Thyroid gland (tissue), 4 donors: Measurements from ENCODE around the gene HOXB2. TPM values are rescaled to one million over a fixed set of nuclear protein-coding genes. Genes with fewer than 3 reads are reported as not detected.

Experiments used
- DNase-seq, 2 donors: peaks; one replicate each; pipeline ENCODE4 v3.0.0-alpha.2; 2019
- H3K27ac ChIP-seq, 3 donors: fragments of 200-600 bp; sonication (generic); 1 replicate in 2 of 3; 2 replicates in 1 of 3; pipeline ENCODE4 v1.5.1; 2016 to 2019; ENCODE audit warnings: mild to moderate bottlenecking in 1 of 3, moderate library complexity in 1 of 3
- H3K27me3 ChIP-seq: fragments of 200-600 bp; sonication (generic); one replicate; pipeline ENCODE4 v1.5.1; 2019
- H3K36me3 ChIP-seq, 2 donors: fragments of 200-600 bp; sonication (generic); one replicate each; pipeline ENCODE4 v1.5.1; 2016 to 2019
- H3K4me1 ChIP-seq, 2 donors: fragments of 200-600 bp; sonication (generic); one replicate each; pipeline ENCODE4 v1.5.1; 2017 to 2019
- H3K4me3 ChIP-seq, 3 donors: fragments of 200-600 bp; sonication (generic); replicated peaks in 1 of 3; 1 replicate in 2 of 3; 2 replicates in 1 of 3; pipeline ENCODE4 v1.5.1; 2016; ENCODE audit warnings: mild to moderate bottlenecking in 1 of 3
- H3K9me3 ChIP-seq: fragments of 200-600 bp; sonication (generic); one replicate; pipeline ENCODE4 v1.5.1; 2017
- POLR2A ChIP-seq, 2 donors: fragments of 450-650 bp; IDR thresholded peaks; one replicate each; pipeline ENCODE4 v1.6.1; 2017; ENCODE audit warnings: antibody characterized with exemption in 2 of 2, mild to moderate bottlenecking in 2 of 2, moderate library complexity in 1 of 2
- WGBS, 2 donors: methylation state at CpG; one replicate each; pipeline ENCODE4 v1.1.5; 2017; 5-methylcytosine and 5-hydroxymethylcytosine counted together
- intact Hi-C: fragments of 100-400 bp; cut with DNase I; formaldehyde crosslinking; loops from one replicate; pipeline ENCODE4 v1.15.1; 2023
- total RNA-seq, 4 donors: library from RNA; depleted of rRNA; stranded (reverse); fragments of >200 nt; gene quantifications; one replicate each; pipeline ENCODE4 v1.2.3, GENCODE V29; 2016
- TF ChIP-seq, protein P1 (sequence below), 6 experiments: fragments of 200-600 bp in 3 of 6; fragments of 450-650 bp in 3 of 6; sonication (generic) in 3 of 6; IDR thresholded peaks; one replicate each; pipeline ENCODE4 v1.5.1; 2016 to 2019; ENCODE audit warnings: antibody characterized with exemption in 6 of 6, mild to moderate bottlenecking in 2 of 6, inconsistent platforms in 1 of 6, moderate library complexity in 1 of 6

Gene HOXB2
- total RNA-seq, 4 donors from 2014 or later: 2.6 to 9.4 (median 5.2) TPM

DNA sequence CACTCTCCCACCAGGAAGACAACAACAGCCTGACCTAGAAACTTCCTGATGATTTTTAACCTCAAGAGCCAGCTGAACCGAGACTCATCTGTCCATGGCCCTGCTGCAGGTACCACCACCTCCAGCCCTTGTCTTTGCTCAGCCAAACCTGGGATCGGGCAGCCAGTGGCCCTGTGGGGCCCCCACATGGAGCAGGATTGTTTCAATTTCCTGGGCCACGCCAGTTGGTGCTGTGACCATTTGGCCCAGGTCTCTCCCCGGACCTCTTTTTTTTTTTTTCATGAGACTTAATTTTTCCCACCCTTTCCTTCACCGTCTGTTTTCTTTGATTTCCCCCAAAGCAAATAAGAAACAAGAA, 8.3 kb upstream of the HOXB2 start:
- Histone ChIP-seq H3K4me1 (no peaks in the 10 kb centered on the region), H3K27me3 (peaks cover 59% of the 10 kb centered on the region), H3K27ac (peak overlapping the region in 1 of 3 donors; percentile 52), H3K9me3 (no peaks in the 10 kb centered on the region), H3K4me3 (no peak overlapping the region), H3K36me3 (no peaks in the 10 kb centered on the region)
- 24 to 28% methylated on average over 5 of the region's 5 CpGs for WGBS, 2 donors
- TF ChIP-seq, protein P1, sequence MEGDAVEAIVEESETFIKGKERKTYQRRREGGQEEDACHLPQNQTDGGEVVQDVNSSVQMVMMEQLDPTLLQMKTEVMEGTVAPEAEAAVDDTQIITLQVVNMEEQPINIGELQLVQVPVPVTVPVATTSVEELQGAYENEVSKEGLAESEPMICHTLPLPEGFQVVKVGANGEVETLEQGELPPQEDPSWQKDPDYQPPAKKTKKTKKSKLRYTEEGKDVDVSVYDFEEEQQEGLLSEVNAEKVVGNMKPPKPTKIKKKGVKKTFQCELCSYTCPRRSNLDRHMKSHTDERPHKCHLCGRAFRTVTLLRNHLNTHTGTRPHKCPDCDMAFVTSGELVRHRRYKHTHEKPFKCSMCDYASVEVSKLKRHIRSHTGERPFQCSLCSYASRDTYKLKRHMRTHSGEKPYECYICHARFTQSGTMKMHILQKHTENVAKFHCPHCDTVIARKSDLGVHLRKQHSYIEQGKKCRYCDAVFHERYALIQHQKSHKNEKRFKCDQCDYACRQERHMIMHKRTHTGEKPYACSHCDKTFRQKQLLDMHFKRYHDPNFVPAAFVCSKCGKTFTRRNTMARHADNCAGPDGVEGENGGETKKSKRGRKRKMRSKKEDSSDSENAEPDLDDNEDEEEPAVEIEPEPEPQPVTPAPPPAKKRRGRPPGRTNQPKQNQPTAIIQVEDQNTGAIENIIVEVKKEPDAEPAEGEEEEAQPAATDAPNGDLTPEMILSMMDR (IDR thresholded peaks at IDR 0.05): no peak
- no peak for TF ChIP-seq POLR2A (IDR thresholded peaks at IDR 0.05)
- intact Hi-C loops: no loop called here
- DNase-seq: no peak

DNA sequence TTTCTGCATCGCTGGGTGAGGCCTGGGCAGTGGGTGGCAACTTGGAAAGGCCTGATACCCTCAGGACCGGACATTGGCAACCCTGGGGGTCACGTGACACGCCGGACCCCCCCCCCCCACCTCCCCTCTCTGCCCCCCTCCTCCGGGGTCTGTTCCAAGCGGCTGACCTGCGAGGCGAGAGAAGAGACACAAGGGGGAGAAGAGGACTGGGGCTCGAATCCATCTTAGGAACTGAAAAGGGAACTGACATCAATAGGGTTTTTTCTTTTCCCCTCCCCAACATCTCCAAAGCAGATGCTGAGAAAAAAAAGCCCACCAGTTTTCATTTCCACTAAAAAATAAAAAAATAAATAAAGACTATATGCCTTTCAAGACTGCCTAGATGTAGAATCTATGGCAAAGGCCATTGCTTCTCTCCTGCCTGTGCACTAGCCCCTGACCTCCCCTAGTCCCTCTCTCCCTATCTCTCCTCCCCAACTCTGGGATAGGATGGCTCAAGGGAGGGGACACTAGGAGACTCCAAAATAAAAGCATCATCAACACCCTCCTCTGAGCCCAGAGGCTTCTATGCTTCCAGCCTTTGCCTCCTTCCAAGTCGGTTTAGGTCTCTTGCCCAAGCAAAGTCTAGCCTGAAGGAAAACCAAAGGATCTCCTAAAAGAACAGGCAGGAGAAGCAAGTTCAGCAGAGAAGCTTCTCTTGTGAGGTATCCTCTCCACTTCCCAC, 7.7 kb upstream of the HOXB2 start:
- Histone ChIP-seq H3K4me1 (no peaks in the 10 kb centered on the region), H3K36me3 (no peaks in the 10 kb centered on the region), H3K27me3 (peaks cover 64% of the 10 kb centered on the region), H3K4me3 (no peak overlapping the region), H3K9me3 (no peaks in the 10 kb centered on the region), H3K27ac (peak overlapping the region in 1 of 3 donors; percentile 52)
- WGBS, 2 donors: 8 to 23% methylated on average over 11 of the region's 11 CpGs
- intact Hi-C loops: no loop called here
- TF ChIP-seq POLR2A (IDR thresholded peaks at IDR 0.05): no peak
- TF ChIP-seq, protein P1 (IDR thresholded peaks at IDR 0.05): no peak
- DNase-seq: no peak

DNA sequence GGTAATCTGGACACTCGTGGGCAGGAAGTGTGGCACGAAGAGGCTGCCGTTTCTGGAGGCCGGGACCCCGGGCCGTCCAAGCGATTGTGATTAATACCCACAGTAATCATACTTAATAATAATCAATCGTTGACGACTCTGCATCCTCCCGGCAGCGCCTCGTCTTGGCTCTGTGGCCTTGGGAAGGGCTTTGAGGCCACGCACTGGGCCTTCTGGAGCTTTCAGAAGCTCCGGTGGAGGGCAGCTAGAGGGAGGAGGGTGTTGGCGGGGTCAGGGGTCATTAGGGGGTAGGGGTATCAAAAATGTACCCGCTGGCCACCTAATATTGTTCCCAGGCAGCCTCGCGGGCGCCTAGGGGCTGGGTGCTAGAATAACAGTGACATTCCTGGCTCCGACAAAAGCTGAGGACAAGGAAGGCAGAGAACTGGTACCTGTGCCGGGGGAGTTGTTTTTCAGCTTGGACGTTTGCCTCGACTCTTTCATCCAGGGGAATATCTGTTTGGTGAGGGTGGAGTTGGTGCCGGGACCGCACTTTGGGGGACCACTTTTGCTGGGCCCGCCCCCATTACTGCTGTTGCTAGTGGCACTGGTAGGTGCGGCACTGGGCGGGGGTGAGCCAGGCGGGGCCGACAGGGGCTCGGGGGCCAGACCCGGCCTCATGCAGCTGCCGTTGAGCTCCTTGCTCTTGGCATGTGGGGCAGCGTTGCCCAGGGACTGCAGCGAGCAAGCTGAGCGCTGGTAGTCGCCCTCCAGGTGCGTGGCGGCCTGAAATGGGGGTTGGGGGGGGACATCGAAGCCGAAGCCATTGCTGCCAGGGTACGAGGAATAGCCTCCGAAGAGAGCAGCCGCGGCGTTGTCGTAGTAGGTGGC, 6.9 kb upstream of the HOXB2 start:
- no peaks in the 10 kb centered on the region for H3K9me3 ChIP-seq
- no peak overlapping the region for H3K4me3 ChIP-seq
- H3K36me3 ChIP-seq: no peaks in the 10 kb centered on the region
- peaks cover 67% of the 10 kb centered on the region for H3K27me3 ChIP-seq
- intact Hi-C loops: no loop called here
- WGBS, 2 donors: 31% methylated on average over 36 to 40 of the region's 47 CpGs
- TF ChIP-seq POLR2A (IDR thresholded peaks at IDR 0.05): no peak
- TF ChIP-seq, protein P1 (IDR thresholded peaks at IDR 0.05): no peak
- peak overlapping the region in 1 of 3 donors; percentile 30 for H3K27ac ChIP-seq
- no peak for DNase-seq
- H3K4me1 ChIP-seq: no peaks in the 10 kb centered on the region

DNA sequence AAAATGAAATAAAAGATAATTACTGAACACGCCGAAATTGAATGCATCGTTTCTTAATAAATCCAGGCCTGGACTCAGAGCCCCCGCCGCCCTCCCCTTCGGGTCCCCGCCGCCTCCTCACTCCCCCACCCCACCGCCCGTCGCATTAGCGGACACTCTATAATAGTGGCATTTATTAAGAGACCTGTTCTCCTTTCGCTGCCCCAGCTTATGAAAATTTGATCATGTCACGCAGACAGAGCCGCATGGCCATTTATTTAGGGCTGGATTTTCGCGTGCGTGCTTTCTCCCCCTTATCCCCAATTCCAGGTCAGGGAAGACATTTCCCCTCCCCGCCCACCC, 6.3 kb upstream of the HOXB2 start:
- Histone ChIP-seq H3K36me3 (no peaks in the 10 kb centered on the region), H3K9me3 (no peaks in the 10 kb centered on the region), H3K4me3 (no peak overlapping the region), H3K27me3 (peaks cover 63% of the 10 kb centered on the region), H3K4me1 (no peaks in the 10 kb centered on the region), H3K27ac (no peak overlapping the region)
- 28 to 34% methylated on average over 19 of the region's 19 CpGs for WGBS, 2 donors
- intact Hi-C loops: no loop called here
- TF ChIP-seq, protein P1 (IDR thresholded peaks at IDR 0.05): no peak
- no peak for TF ChIP-seq POLR2A (IDR thresholded peaks at IDR 0.05)
- DNase-seq: no peak
